ENCODE results near the gene PCNT. TPM values are rescaled to one million over a fixed set of nuclear protein-coding genes. Genes with fewer than 3 reads are reported as not detected.

Gene PCNT
- total RNA-seq, 1 donor from 2014 or later = 39.9 TPM

- Histone ChIP-seq H3K9me3 (no peaks in the 10 kb centered on the region), H3K27ac (peak overlapping the region; percentile 97), H3K36me3 (peaks cover 0 to 9% of the 10 kb centered on the region in 2 donors), H3K4me3 (peak overlapping the region; percentile 81 to 98), H3K4me1 (peaks cover 15 to 20% of the 10 kb centered on the region in 2 donors), H3K27me3 (no peaks in the 10 kb centered on the region)
- peak in 2 of 3 experiments; percentile 10 to 24 for TF ChIP-seq CTCF (IDR thresholded peaks at IDR 0.05)
- intact Hi-C loops (cut with DNase I) = loop anchor here (1.0 to 10.0 kb wide), 5 partner anchors 38 to 1450 kb away; partner anchors contain the start of genes DIP2A, PTTG1IP and YBEY
- DNase-seq (ENCODE audit: low spot score in 2 of 2) = peak in 1 of 2 donors; percentile 91
These were observed 575 bp downstream of the PCNT start for GRCh38 chr21:46324390-46325072.

- Histone ChIP-seq H3K4me3 (peak overlapping the region; percentile 81 to 98), H3K27me3 (no peaks in the 10 kb centered on the region), H3K36me3 (peaks cover 0 to 11% of the 10 kb centered on the region in 2 donors), H3K9me3 (no peaks in the 10 kb centered on the region), H3K27ac (peak overlapping the region; percentile 77 to 97), H3K4me1 (peaks cover 15 to 20% of the 10 kb centered on the region in 2 donors)
- DNase-seq (ENCODE audit: low spot score in 2 of 2) = no peak
- intact Hi-C loops (cut with DNase I) = loop anchor here (10.0 kb wide), 3 partner anchors 180 to 1450 kb away; partner anchors contain the start of gene PTTG1IP
- TF ChIP-seq CTCF (IDR thresholded peaks at IDR 0.05) = no peak
These were observed 1.3 kb downstream of the PCNT start for GRCh38 chr21:46325073-46325912.

- Histone ChIP-seq H3K4me3 (no peak overlapping the region), H3K27ac (no peak overlapping the region), H3K4me1 (peaks cover 15 to 20% of the 10 kb centered on the region in 2 donors), H3K27me3 (no peaks in the 10 kb centered on the region), H3K9me3 (no peaks in the 10 kb centered on the region), H3K36me3 (peaks cover 0 to 15% of the 10 kb centered on the region in 2 donors)
- no peak for DNase-seq (ENCODE audit: low spot score in 2 of 2)
- no peak for TF ChIP-seq CTCF (IDR thresholded peaks at IDR 0.05)
- intact Hi-C loops (cut with DNase I) = loop anchor here (10.0 kb wide), 3 partner anchors 181 to 1451 kb away; partner anchors contain the start of gene PTTG1IP
These were observed 2.3 kb downstream of the PCNT start for GRCh38 chr21:46326110-46326703.

- intact Hi-C loops (cut with DNase I) = loop anchor here (10.0 kb wide), 3 partner anchors 183 to 1453 kb away; partner anchors contain the start of gene PTTG1IP
- Histone ChIP-seq H3K4me1 (peaks cover 7 to 13% of the 10 kb centered on the region in 2 donors), H3K4me3 (no peak overlapping the region), H3K36me3 (peaks cover 4 to 24% of the 10 kb centered on the region in 2 donors), H3K27me3 (no peaks in the 10 kb centered on the region), H3K27ac (no peak overlapping the region), H3K9me3 (no peaks in the 10 kb centered on the region)
- no peak for DNase-seq (ENCODE audit: low spot score in 2 of 2)
- no peak for TF ChIP-seq CTCF (IDR thresholded peaks at IDR 0.05)
These were observed 3.8 kb downstream of the PCNT start for GRCh38 chr21:46327711-46328110.

- intact Hi-C loops (cut with DNase I) = loop anchor here (10.0 kb wide), 3 partner anchors 183 to 1453 kb away; partner anchors contain the start of gene PTTG1IP
- Histone ChIP-seq H3K27ac (no peak overlapping the region), H3K9me3 (no peaks in the 10 kb centered on the region), H3K27me3 (no peaks in the 10 kb centered on the region), H3K36me3 (peaks cover 4 to 24% of the 10 kb centered on the region in 2 donors), H3K4me3 (no peak overlapping the region), H3K4me1 (peaks cover 4 to 9% of the 10 kb centered on the region in 2 donors)
- no peak for DNase-seq (ENCODE audit: low spot score in 2 of 2)
- TF ChIP-seq CTCF (IDR thresholded peaks at IDR 0.05) = no peak
These were observed 4.2 kb downstream of the PCNT start for GRCh38 chr21:46328151-46328550.

All from ascending aorta (tissue), 2 donors.